A549 (cell line): Measurements from ENCODE around the gene SPATA45. TPM values are rescaled to one million over a fixed set of nuclear protein-coding genes. Genes with fewer than 3 reads are reported as not detected.
A peak's percentile ranks its signal among the peaks of the same experiment; 100 is the strongest.

Source experiments
- ATAC-seq, 2 experiments: fragments of 200-7000 bp in 1 of 2; fragments of >200 bp in 1 of 2; cut with Nextera tagmentation in 1 of 2; cut with Tn5 transposase in 1 of 2; 3 replicates each; pipeline versions ENCODE4 v1.8.0 to v1.9.1; 2018 to 2020; ENCODE audit warnings: mild to moderate bottlenecking in 1 of 2, moderate library complexity in 1 of 2
- CTCF ChIA-PET: fragments of 300-600 bp; sonication (Branson Sonifier 250); formaldehyde crosslinking; extraction: SDS; loops from one replicate; lab custom pipeline; 2021; ENCODE audit warnings: antibody characterized with exemption, inconsistent platforms; lab: Yijun Ruan, JAX
- POLR2A ChIA-PET: fragments of 350-600 bp; formaldehyde crosslinking; extraction: SDS; loops from one replicate; lab custom pipeline; 2021; ENCODE audit warnings: antibody characterized with exemption, inconsistent platforms; lab: Yijun Ruan, JAX
- DNase-seq, 2 experiments: peaks; one replicate each; pipeline versions ENCODE4 v3.0.0 to v3.0.0-alpha.2; 2011 to 2016; ENCODE audit warnings: low read depth in 1 of 2, low spot score in 1 of 2
- FAIRE-seq: peaks from 2 replicates; lab custom pipeline; 2011; peaks lifted over from hg19 to GRCh38; lab: Jason Lieb, UNC
- H3K27ac ChIP-seq, 2 experiments: fragments of >200 bp; sonication (Bioruptor Twin); formaldehyde crosslinking; 3 replicates each; pipeline ENCODE4 v1.5.1; 2016 to 2017
- H3K4me1 ChIP-seq: fragments of >200 bp; sonication (Bioruptor Twin); formaldehyde crosslinking; 3 replicates; pipeline ENCODE4 v1.6.1; 2016
- H3K4me2 ChIP-seq: fragments of >200 bp; sonication (Bioruptor Twin); formaldehyde crosslinking; 3 replicates; pipeline ENCODE4 v1.6.1; 2016
- H3K4me3 ChIP-seq: fragments of >200 bp; sonication (Bioruptor Twin); formaldehyde crosslinking; 3 replicates; pipeline ENCODE4 v1.5.1; 2016
- H3K9me3 ChIP-seq: fragments of >200 bp; sonication (Bioruptor Twin); formaldehyde crosslinking; 3 replicates; pipeline ENCODE4 v1.6.1; 2016
- BHLHE40 ChIP-seq: IDR thresholded peaks from 2 replicates; pipeline ENCODE4 v1.6.1; 2012; ENCODE audit warnings: low read depth, low read length, inconsistent platforms
- CBX8 ChIP-seq: fragments of 200-600 bp; sonication (generic); IDR thresholded peaks from 2 replicates; pipeline ENCODE4 v1.6.1; 2016
- CEBPB ChIP-seq, 2 experiments: fragments of >200 bp in 1 of 2; sonication (Bioruptor Twin) in 1 of 2; formaldehyde crosslinking in 1 of 2; IDR thresholded peaks; 2 replicates each; pipeline ENCODE4 v1.6.1; 2012 to 2016
- ESRRA ChIP-seq: fragments of 150-350 bp; IDR thresholded peaks from 2 replicates; pipeline ENCODE4 v1.6.1; 2014; ENCODE audit warnings: mild to moderate bottlenecking, low read length, borderline replicate concordance
- FOXS1 ChIP-seq: fragments of 250-450 bp; sonication (Bioruptor Pico); IDR thresholded peaks from 2 replicates; pipeline ENCODE4 v1.5.0; 2020; ENCODE audit warnings: mild to moderate bottlenecking, moderate library complexity
- GATA3 ChIP-seq: IDR thresholded peaks from 2 replicates; pipeline ENCODE4 v1.6.1; 2012; ENCODE audit warnings: borderline replicate concordance
- KDM1A ChIP-seq: fragments of 200-600 bp; sonication (generic); IDR thresholded peaks from 2 replicates; pipeline ENCODE4 v1.6.1; 2016; ENCODE audit warnings: low read depth, mild to moderate bottlenecking
- MAZ ChIP-seq: fragments of 150-350 bp; IDR thresholded peaks from 2 replicates; pipeline ENCODE4 v1.6.1; 2014; ENCODE audit warnings: antibody characterized with exemption, low read depth, low read length, borderline replicate concordance
- MYC ChIP-seq: IDR thresholded peaks from 2 replicates; pipeline ENCODE4 v1.6.1; 2012; ENCODE audit warnings: mild to moderate bottlenecking, inconsistent platforms, low read length, improper control_type of control experiment, borderline replicate concordance
- NR3C1 ChIP-seq: fragments of >200 bp; sonication (Bioruptor Twin); formaldehyde crosslinking; IDR thresholded peaks from 3 replicates; pipeline ENCODE4 v1.6.1; 2017
- POLR2A ChIP-seq: IDR thresholded peaks from 2 replicates; pipeline ENCODE4 v1.6.1; 2012; ENCODE audit warnings: mild to moderate bottlenecking, low read length
- RAD21 ChIP-seq, 2 experiments: fragments of >200 bp in 1 of 2; sonication (Bioruptor Twin) in 1 of 2; formaldehyde crosslinking in 1 of 2; IDR thresholded peaks in 1 of 2; conservative IDR thresholded peaks in 1 of 2; 2 replicates in 1 of 2; 3 replicates in 1 of 2; pipeline ENCODE4 v1.6.1; 2012 to 2018; ENCODE audit warnings: inconsistent platforms in 1 of 2
- RARB ChIP-seq: fragments of 250-450 bp; sonication (Bioruptor Pico); IDR thresholded peaks from 2 replicates; pipeline ENCODE4 v1.8.0; 2021; ENCODE audit warnings: mild to moderate bottlenecking, moderate library complexity
- RFX5 ChIP-seq: fragments of 450-650 bp; IDR thresholded peaks from 2 replicates; pipeline ENCODE4 v1.7.1; 2014; ENCODE audit warnings: antibody characterized with exemption, mild to moderate bottlenecking, moderate library complexity
- RNF2 ChIP-seq: fragments of 200-600 bp; sonication (generic); IDR thresholded peaks from 2 replicates; pipeline ENCODE4 v1.6.1; 2016; ENCODE audit warnings: low read depth, mild to moderate bottlenecking, antibody characterized with exemption, moderate library complexity, borderline replicate concordance
- SMC3 ChIP-seq: fragments of >200 bp; sonication (Bioruptor Twin); formaldehyde crosslinking; IDR thresholded peaks from 3 replicates; pipeline ENCODE4 v1.6.1; 2018; ENCODE audit warnings: inconsistent platforms
- SREBF2 ChIP-seq: fragments of 450-650 bp; IDR thresholded peaks from 2 replicates; pipeline ENCODE4 v1.6.1; 2014; ENCODE audit warnings: mild to moderate bottlenecking, moderate library complexity
- TFCP2L1 ChIP-seq: fragments of 250-450 bp; sonication (Bioruptor Pico); IDR thresholded peaks from 2 replicates; pipeline ENCODE4 v1.5.0; 2021; ENCODE audit warnings: mild to moderate bottlenecking
- ZC3H11A ChIP-seq: fragments of 450-650 bp; IDR thresholded peaks from 2 replicates; pipeline ENCODE4 v1.6.1; 2014; ENCODE audit warnings: antibody characterized with exemption, mild to moderate bottlenecking
- ZFP36 ChIP-seq: fragments of 450-650 bp; IDR thresholded peaks from 2 replicates; pipeline ENCODE4 v1.6.1; 2014; ENCODE audit warnings: borderline replicate concordance; ENCODE audit not compliant: partially characterized antibody
- WGBS: methylation state at CpG from one replicate; pipeline ENCODE4 v1.1.6; 2017; ENCODE audit errors: missing lambda C conversion rate; 5-methylcytosine and 5-hydroxymethylcytosine counted together
- polyA plus RNA-seq, 4 experiments: library from polyadenylated mRNA; depleted of rRNA in 3 of 4; stranded (reverse); fragments of >200 nt; fragmentation: RNase III in 1 of 4; extraction: RNeasy Plus Mini Kit Qiagen cat#74134 plus additional on column Dnase treatment in 1 of 4; gene quantifications; 2 replicates in 3 of 4; 3 replicates in 1 of 4; pipeline ENCODE4 v1.2.3, GENCODE V29; 2011 to 2017
- TF ChIP-seq, protein P1 (sequence below): IDR thresholded peaks from 2 replicates; pipeline ENCODE4 v1.6.1; 2012
- TF ChIP-seq, protein P2 (sequence below): fragments of >200 bp; sonication (Bioruptor Twin); formaldehyde crosslinking; IDR thresholded peaks from 3 replicates; pipeline ENCODE4 v1.5.1; 2016
- TF ChIP-seq, protein P3 (sequence below): fragments of 450-650 bp; IDR thresholded peaks from 2 replicates; pipeline ENCODE4 v1.6.1; 2014; ENCODE audit warnings: antibody characterized with exemption

Gene SPATA45
- polyA plus RNA-seq, 2 of the 4 experiments (the other 2 are of a cell fraction), result 0.18 TPM; not detected in 1

DNA sequence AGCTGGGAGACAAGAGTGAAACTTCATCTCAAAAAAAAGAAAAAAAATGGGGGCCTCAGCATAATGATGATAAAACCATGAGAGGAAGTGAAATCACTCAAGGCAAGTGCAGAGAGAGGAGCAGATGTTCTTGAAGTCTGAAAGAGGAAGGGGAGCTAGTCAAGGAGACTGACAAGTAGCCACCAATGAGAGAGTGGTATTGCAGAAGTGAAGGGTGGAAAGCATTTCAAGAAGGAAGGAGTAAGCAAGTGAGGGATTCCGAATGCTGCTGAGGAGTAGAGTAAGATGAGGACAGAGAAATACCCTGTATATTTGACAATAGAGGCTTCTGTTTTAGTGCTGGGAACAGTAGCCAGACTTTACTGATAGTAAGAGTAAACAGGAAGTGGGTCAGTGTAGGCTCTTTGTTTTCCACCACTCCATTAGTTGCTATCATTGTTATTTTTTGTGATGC, 52.9 kb downstream of the SPATA45 start:
- DNase-seq (no peak), FAIRE-seq (no peak), ATAC-seq (no peak)
- Histone ChIP-seq H3K4me1 (peaks cover 20% of the 10 kb centered on the region), H3K9me3 (no peaks in the 10 kb centered on the region), H3K27ac (no peak overlapping the region), H3K4me2 (no peak overlapping the region), H3K4me3 (no peak overlapping the region)
- 88% methylated on average over 1 of the region's 1 CpG for WGBS
- POLR2A ChIA-PET, result no interaction called here
- no peak for TF ChIP-seq CEBPB (IDR thresholded peaks at IDR 0.05)
- no peak for TF ChIP-seq RNF2
- no peak for TF ChIP-seq KDM1A
- TF ChIP-seq FOXS1 (CRISPR knock-in tag), result no peak
- no peak for TF ChIP-seq SMC3
- TF ChIP-seq, protein P1, sequence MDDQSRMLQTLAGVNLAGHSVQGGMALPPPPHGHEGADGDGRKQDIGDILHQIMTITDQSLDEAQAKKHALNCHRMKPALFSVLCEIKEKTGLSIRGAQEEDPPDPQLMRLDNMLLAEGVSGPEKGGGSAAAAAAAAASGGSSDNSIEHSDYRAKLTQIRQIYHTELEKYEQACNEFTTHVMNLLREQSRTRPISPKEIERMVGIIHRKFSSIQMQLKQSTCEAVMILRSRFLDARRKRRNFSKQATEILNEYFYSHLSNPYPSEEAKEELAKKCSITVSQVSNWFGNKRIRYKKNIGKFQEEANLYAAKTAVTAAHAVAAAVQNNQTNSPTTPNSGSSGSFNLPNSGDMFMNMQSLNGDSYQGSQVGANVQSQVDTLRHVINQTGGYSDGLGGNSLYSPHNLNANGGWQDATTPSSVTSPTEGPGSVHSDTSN, result no peak
- no peak for TF ChIP-seq BHLHE40
- no peak for TF ChIP-seq POLR2A
- TF ChIP-seq SREBF2, result no peak
- no peak for TF ChIP-seq ZFP36
- no peak for TF ChIP-seq TFCP2L1 (CRISPR knock-in tag)
- CTCF ChIA-PET, result interaction anchor here (0.6 to 1.9 kb wide), 4 partner anchors 10 to 201 kb away, joined by 3 to 6 read pairs (median 3); no protein-coding TSS in a partner anchor

DNA sequence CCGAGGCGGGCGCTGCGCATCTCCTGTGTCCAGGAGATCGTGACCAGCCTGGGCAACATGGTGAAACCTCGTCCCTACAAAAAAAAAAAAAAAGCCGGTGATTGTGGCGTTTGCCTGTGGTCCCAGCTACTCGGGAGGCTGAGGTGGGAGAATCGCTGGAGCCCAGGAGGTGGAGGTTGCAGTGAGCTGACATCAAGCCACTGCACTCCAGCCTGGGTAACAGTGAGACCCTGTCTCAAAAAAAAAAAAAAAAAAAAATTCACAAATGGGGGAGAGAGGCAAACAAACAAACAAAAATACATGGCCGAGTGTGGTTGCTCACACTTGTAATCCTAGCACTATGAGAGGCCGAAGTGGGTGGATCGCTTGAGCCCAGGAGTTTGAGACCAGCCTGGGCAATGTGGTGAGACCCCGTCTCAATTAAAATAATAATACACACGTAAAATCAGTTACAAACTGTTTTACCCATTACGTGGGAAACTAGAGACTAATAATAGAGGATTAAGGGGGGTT, 55.0 kb downstream of the SPATA45 start:
- Histone ChIP-seq H3K4me3 (peak overlapping the region; percentile 70), H3K4me1 (peaks cover 23% of the 10 kb centered on the region), H3K4me2 (peak overlapping the region; percentile 83), H3K27ac (peak overlapping the region; percentile 87 to 95), H3K9me3 (no peaks in the 10 kb centered on the region)
- no peak for DNase-seq
- ATAC-seq, result no peak
- FAIRE-seq, result no peak
- WGBS, result 33% methylated on average over 12 of the region's 16 CpGs
- ChIA-PET POLR2A (interaction anchor here (1.5 kb wide), 1 partner anchor 66 kb away, joined by 12 read pairs; the partner anchor contains the start of gene FLVCR1), CTCF (interaction anchor here (0.6 to 1.9 kb wide), 5 partner anchors 11 to 204 kb away, joined by 3 to 6 read pairs (median 4); no protein-coding TSS in a partner anchor)
- TF ChIP-seq MYC (no peak), MAZ (no peak), RAD21 (conservative IDR thresholded peaks at IDR 0.05 in 1 of 2, IDR thresholded peaks at IDR 0.05 in 1 of 2) (no peak), ZC3H11A (no peak), RARB (CRISPR knock-in tag) (no peak), GATA3 (no peak), SREBF2 (no peak), CBX8 (no peak), ESRRA (no peak), SMC3 (no peak), NR3C1 (no peak), FOXS1 (CRISPR knock-in tag) (no peak), RFX5 (no peak)
- TF ChIP-seq, protein P2, sequence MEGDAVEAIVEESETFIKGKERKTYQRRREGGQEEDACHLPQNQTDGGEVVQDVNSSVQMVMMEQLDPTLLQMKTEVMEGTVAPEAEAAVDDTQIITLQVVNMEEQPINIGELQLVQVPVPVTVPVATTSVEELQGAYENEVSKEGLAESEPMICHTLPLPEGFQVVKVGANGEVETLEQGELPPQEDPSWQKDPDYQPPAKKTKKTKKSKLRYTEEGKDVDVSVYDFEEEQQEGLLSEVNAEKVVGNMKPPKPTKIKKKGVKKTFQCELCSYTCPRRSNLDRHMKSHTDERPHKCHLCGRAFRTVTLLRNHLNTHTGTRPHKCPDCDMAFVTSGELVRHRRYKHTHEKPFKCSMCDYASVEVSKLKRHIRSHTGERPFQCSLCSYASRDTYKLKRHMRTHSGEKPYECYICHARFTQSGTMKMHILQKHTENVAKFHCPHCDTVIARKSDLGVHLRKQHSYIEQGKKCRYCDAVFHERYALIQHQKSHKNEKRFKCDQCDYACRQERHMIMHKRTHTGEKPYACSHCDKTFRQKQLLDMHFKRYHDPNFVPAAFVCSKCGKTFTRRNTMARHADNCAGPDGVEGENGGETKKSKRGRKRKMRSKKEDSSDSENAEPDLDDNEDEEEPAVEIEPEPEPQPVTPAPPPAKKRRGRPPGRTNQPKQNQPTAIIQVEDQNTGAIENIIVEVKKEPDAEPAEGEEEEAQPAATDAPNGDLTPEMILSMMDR, result no peak
- TF ChIP-seq, protein P3, sequence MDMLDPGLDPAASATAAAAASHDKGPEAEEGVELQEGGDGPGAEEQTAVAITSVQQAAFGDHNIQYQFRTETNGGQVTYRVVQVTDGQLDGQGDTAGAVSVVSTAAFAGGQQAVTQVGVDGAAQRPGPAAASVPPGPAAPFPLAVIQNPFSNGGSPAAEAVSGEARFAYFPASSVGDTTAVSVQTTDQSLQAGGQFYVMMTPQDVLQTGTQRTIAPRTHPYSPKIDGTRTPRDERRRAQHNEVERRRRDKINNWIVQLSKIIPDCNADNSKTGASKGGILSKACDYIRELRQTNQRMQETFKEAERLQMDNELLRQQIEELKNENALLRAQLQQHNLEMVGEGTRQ, result no peak
